OCI-LY3 (cell line): ENCODE data around the gene UBE2R2.
"Not testable (repeated sequence)": the region's sequence is repeated elsewhere in the genome, so short reads cannot be mapped to it uniquely, and the experiment has no call there.

Experiments used
- H2AFZ ChIP-seq: fragments of 200-600, 300-600 bp; shearing (Covaris generic); 2 replicates; pipeline ENCODE4 v1.6.0; 2014; ENCODE audit warnings: antibody characterized with exemption, low read depth, low read length
- H3K27ac ChIP-seq: fragments of 200-600, 300-600 bp; sonication (generic); 2 replicates; pipeline ENCODE4 v1.5.1; 2014; ENCODE audit warnings: mild to moderate bottlenecking, low read length, moderate library complexity, mixed read lengths
- H3K27me3 ChIP-seq: fragments of 200-600, 300-600 bp; sonication (generic); 2 replicates; pipeline ENCODE4 v1.6.1; 2014; ENCODE audit warnings: low read depth, low read length, mixed read lengths
- H3K36me3 ChIP-seq: fragments of 200-600, 300-600 bp; sonication (generic); replicated peaks from 2 replicates; pipeline ENCODE3; 2014; ENCODE audit warnings: low read depth, low read length, mixed read lengths
- H3K4me1 ChIP-seq: fragments of 300-600, 200-600 bp; sonication (generic); 2 replicates; pipeline ENCODE4 v1.6.1; 2014; ENCODE audit warnings: low read length, mixed read lengths
- H3K4me2 ChIP-seq: fragments of 200-600, 300-600 bp; sonication (generic); 2 replicates; pipeline ENCODE4 v1.6.1; 2014; ENCODE audit warnings: low read length, mixed read lengths
- H3K4me3 ChIP-seq: fragments of 300-600, 200-600 bp; sonication (generic); 2 replicates; pipeline ENCODE4 v1.5.1; 2014; ENCODE audit warnings: antibody characterized with exemption, mild to moderate bottlenecking, low read length, moderate library complexity
- H3K79me2 ChIP-seq: fragments of 300-600, 200-600 bp; shearing (Covaris generic); 2 replicates; pipeline ENCODE4 v1.6.1; 2014; ENCODE audit warnings: mild to moderate bottlenecking, low read length, mixed read lengths
- H3K9ac ChIP-seq: fragments of 300-600, 200-600 bp; shearing (Covaris generic); 2 replicates; pipeline ENCODE4 v1.6.0; 2014; ENCODE audit warnings: mild to moderate bottlenecking, low read length, moderate library complexity
- H3K9me3 ChIP-seq: fragments of 200-600, 300-600 bp; shearing (Covaris generic); 2 replicates; pipeline ENCODE4 v1.6.1; 2014; ENCODE audit warnings: low read length, mixed read lengths; ENCODE audit not compliant: insufficient read depth
- H4K20me1 ChIP-seq: fragments of 200-600, 300-600 bp; sonication (generic); 2 replicates; pipeline ENCODE4 v1.6.1; 2016; ENCODE audit warnings: low read length, mixed read lengths; ENCODE audit not compliant: insufficient read depth
- CTCF ChIP-seq: fragments of 200-600, 300-600 bp; sonication (generic); IDR thresholded peaks from 2 replicates; pipeline ENCODE4 v1.5.1; 2014; ENCODE audit warnings: antibody characterized with exemption, low read length, low read depth
- EZH2phosphoT487 ChIP-seq: fragments of 200-600 bp; shearing (Covaris generic); IDR thresholded peaks from 2 replicates; pipeline ENCODE4 v1.6.1; 2018; ENCODE audit warnings: antibody characterized with exemption, mixed run types, low read depth

UBE2R2 gene

DNA sequence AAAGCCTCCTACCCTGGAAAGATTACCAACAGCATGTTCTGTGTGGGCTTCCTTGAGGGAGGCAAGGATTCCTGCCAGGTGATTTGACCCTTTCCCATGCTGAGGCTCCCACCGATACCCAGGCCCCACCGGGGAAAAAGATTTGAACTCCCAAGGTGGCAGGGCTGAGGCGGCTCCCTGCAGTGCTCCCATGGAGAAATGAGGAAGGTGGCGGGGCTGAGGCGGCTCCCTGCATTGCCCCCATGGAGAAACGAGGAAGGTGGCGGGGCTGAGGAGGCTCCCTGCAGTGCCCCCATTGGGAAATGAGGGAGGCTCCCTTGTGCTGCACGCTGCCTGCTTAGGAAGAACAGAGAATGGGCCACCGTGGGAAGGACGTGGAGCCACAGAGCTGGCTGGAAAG, 18.4 kb upstream of the UBE2R2 start:
- no peak overlapping the region for H3K4me2 ChIP-seq
- no peak overlapping the region for H3K4me3 ChIP-seq
- peaks cover 30% of the 10 kb centered on the region; the same call in 1 of the 2 replicates for H3K27me3 ChIP-seq
- no peaks in the 10 kb centered on the region for H4K20me1 ChIP-seq
- no peak overlapping the region for H2AFZ ChIP-seq
- no peak for TF ChIP-seq EZH2phosphoT487
- no peak overlapping the region for H3K9ac ChIP-seq
- H3K4me1 ChIP-seq = no peaks in the 10 kb centered on the region
- no peaks in the 10 kb centered on the region for H3K9me3 ChIP-seq
- H3K79me2 ChIP-seq = no peaks in the 10 kb centered on the region
- no peaks in the 10 kb centered on the region for H3K36me3 ChIP-seq
- H3K27ac ChIP-seq = no peak overlapping the region

DNA sequence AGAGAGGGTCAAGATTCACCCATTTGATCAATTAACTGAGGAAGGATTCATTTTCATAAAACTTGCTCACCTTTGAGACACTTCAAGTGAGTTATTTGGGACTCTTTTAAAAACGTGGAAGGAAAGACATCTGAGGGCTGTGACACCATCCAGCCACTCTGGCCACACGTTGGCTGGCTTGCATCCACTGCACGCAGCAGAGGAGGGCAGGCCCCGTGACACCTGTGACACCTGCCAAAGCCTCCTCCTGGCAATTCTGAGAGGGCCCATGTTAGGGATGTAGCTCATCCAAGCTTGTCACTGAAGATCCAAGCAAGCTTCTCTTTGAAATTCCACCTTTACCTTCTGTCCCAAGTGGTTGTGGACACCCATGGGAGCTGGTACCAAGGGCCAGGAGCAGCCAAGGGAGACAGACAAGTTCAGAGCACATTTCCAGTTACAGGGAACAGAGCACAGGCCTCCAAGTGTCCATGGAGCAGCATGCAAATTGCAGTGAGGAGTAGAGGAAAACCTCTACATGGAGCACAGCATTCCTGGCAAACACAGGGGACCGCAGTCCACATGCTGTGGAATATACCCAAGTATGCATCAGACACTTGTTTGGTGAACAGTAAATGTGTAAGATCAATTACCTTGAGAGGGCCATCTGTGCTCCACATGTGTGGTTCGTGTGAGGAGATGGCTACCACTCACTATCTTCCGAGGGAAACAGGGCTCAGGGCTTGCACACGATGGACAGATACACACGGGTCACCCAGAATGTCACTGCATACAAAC, 16.8 kb upstream of the UBE2R2 start:
- Histone ChIP-seq H2AFZ (no peak overlapping the region), H3K4me2 (no peak overlapping the region), H3K79me2 (no peaks in the 10 kb centered on the region), H4K20me1 (no peaks in the 10 kb centered on the region), H3K27ac (no peak overlapping the region), H3K9me3 (no peaks in the 10 kb centered on the region), H3K4me3 (no peak overlapping the region), H3K9ac (no peak overlapping the region), H3K27me3 (peaks cover 18% of the 10 kb centered on the region; the same call in 1 of the 2 replicates), H3K4me1 (no peaks in the 10 kb centered on the region), H3K36me3 (no peaks in the 10 kb centered on the region)
- TF ChIP-seq EZH2phosphoT487 (no peak), CTCF (no peak)

- Histone ChIP-seq H3K27ac (no peak overlapping the region), H3K36me3 (no peaks in the 10 kb centered on the region), H3K4me3 (no peak overlapping the region), H4K20me1 (no peaks in the 10 kb centered on the region), H3K4me2 (no peak overlapping the region), H3K9ac (no peak overlapping the region), H3K9me3 (no peaks in the 10 kb centered on the region), H2AFZ (no peak overlapping the region), H3K4me1 (no peaks in the 10 kb centered on the region), H3K79me2 (no peaks in the 10 kb centered on the region), H3K27me3 (peaks cover 14% of the 10 kb centered on the region; the same call in 1 of the 2 replicates)
- TF ChIP-seq EZH2phosphoT487 = no peak
- no peak for TF ChIP-seq CTCF
Measured at GRCh38 chr9:33800886-33801285, 16.1 kb upstream of the UBE2R2 start.

DNA sequence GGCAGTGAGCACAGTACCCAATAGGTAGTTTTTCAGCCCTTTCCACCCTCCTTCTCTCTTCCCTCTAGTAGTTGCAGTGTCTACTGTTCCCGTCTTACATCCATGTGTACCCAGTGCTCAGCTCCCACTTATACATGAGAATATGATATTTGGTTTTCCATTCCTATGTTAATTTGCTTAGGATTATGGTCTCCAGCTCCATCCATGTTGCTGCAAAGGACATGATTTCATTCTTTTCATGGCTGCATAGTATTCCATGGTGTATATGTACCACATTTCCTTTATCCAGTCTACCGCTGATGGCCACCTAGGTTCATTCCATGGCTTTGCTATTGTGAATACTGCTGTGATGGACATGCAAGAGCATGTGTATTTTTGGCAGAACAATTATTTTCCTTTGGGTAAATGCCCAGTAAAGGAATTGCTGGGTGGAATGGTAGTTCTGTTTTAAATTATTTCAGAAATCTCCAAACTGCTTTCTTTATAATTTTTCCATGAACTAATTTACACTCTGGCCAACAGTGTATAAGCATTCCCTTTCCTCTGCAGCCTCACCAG, 14.9 kb upstream of the UBE2R2 start:
- not testable (repeated sequence) for H3K79me2 ChIP-seq, H3K27ac ChIP-seq, H3K36me3 ChIP-seq, H3K4me2 ChIP-seq, H3K9me3 ChIP-seq, H2AFZ ChIP-seq, H3K9ac ChIP-seq, H3K4me3 ChIP-seq, H4K20me1 ChIP-seq, H3K4me1 ChIP-seq
- peaks cover 12% of the 10 kb centered on the region; the same call in 1 of the 2 replicates for H3K27me3 ChIP-seq

DNA sequence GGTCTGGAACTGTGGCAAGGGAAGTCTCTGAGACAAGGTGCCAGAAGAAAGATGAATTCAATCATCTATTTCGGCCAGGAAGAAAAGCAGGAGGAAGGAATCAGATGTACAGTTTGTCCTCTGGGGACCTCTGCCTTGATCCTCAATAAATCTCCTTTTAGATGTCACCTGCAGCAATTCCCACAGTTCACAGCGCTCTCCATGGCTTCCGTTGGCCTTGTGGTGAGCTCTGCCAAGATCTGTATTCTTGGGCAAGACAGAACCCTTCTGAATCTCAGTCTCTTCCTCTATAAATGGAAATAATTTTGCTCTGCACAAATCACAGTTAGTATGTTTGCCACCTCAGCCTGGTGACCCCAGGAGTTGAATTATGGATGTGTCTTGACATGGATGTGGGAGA, 12.8 kb upstream of the UBE2R2 start:
- not testable (repeated sequence) for H3K4me3 ChIP-seq, H4K20me1 ChIP-seq, H3K79me2 ChIP-seq, H2AFZ ChIP-seq, H3K4me2 ChIP-seq, H3K27ac ChIP-seq, H3K27me3 ChIP-seq, H3K36me3 ChIP-seq, H3K9me3 ChIP-seq, H3K9ac ChIP-seq
- H3K4me1 ChIP-seq = peaks cover 14% of the 10 kb centered on the region

GRCh38 chr9:33807156-33807555, 9.8 kb upstream of the UBE2R2 start:
- H3K4me2 ChIP-seq = not testable (repeated sequence)

DNA sequence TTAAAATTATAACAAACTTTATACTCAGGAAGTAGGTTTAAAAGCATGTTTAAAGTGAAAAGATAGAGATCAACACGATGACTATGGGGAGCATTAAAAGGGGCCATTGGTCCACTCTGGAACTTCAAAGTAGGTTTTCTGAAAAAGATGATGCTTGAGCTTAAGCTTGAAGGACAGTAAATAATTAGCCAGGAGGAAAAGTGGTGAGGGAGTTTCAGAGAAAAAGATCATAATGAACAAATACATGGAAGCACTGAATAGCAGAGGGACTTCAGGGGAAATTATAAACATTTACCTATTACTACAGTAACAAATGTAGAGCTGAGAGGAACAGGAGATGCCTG, 8.0 kb upstream of the UBE2R2 start:
- not testable (repeated sequence) for H3K27ac ChIP-seq

More at GRCh38 chr9:33807156-33807555, 9.8 kb upstream of the UBE2R2 start:
- H3K9ac ChIP-seq, H2AFZ ChIP-seq, H3K79me2 ChIP-seq, H3K9me3 ChIP-seq, H3K27ac ChIP-seq, H3K36me3 ChIP-seq, H3K4me3 ChIP-seq, H4K20me1 ChIP-seq, H3K27me3 ChIP-seq: not testable (repeated sequence)
- H3K4me1 ChIP-seq = peaks cover 16% of the 10 kb centered on the region

More for the DNA sequence above, 8.0 kb upstream of the UBE2R2 start:
- not testable (repeated sequence) for H2AFZ ChIP-seq, H3K9me3 ChIP-seq, H3K79me2 ChIP-seq, H3K4me2 ChIP-seq, H3K36me3 ChIP-seq, H4K20me1 ChIP-seq, H3K9ac ChIP-seq, H3K4me3 ChIP-seq, H3K27me3 ChIP-seq
- peaks cover 23% of the 10 kb centered on the region for H3K4me1 ChIP-seq
